HG02870 (cell line): ENCODE results near the gene SMPD4.
"Not testable (repeated sequence)": the region's sequence is repeated elsewhere in the genome, so short reads cannot be mapped to it uniquely, and the experiment has no call there.

Experiments
- ATAC-seq: cut with Tn5 transposase; IDR thresholded peaks from one replicate; pipeline ENCODE4 v1.9.1; 2021; ENCODE audit warnings: mild to moderate bottlenecking, moderate library complexity; ENCODE audit not compliant: unreplicated experiment

The SMPD4 gene

GRCh38 chr2:130141645-130142370, 39.6 kb downstream of the SMPD4 start:
- not testable (repeated sequence) for ATAC-seq

- ATAC-seq = not testable (repeated sequence)
Measured at GRCh38 chr2:130141002-130141401, 40.4 kb downstream of the SMPD4 start.

DNA sequence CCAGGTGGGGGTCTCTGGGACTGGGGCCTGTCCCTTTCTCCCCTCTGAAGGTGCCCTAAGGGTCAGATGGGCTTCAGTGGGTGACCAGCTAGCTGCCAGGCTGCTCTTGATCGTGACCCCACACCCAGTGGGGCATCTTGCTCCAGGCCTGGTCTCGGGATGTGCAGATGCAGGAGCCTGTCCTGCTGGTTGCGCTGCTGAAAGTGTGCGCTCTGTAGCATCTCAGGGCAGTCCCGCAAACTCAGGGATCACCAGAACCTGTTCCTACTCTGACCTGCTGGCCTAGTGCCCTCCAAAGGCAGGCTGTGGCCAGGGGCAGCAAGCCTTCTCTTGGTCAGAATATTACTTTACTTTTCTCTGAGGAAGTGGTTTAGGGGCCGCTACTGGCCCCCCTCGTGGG, 40.9 kb downstream of the SMPD4 start:
- ATAC-seq = not testable (repeated sequence)

DNA sequence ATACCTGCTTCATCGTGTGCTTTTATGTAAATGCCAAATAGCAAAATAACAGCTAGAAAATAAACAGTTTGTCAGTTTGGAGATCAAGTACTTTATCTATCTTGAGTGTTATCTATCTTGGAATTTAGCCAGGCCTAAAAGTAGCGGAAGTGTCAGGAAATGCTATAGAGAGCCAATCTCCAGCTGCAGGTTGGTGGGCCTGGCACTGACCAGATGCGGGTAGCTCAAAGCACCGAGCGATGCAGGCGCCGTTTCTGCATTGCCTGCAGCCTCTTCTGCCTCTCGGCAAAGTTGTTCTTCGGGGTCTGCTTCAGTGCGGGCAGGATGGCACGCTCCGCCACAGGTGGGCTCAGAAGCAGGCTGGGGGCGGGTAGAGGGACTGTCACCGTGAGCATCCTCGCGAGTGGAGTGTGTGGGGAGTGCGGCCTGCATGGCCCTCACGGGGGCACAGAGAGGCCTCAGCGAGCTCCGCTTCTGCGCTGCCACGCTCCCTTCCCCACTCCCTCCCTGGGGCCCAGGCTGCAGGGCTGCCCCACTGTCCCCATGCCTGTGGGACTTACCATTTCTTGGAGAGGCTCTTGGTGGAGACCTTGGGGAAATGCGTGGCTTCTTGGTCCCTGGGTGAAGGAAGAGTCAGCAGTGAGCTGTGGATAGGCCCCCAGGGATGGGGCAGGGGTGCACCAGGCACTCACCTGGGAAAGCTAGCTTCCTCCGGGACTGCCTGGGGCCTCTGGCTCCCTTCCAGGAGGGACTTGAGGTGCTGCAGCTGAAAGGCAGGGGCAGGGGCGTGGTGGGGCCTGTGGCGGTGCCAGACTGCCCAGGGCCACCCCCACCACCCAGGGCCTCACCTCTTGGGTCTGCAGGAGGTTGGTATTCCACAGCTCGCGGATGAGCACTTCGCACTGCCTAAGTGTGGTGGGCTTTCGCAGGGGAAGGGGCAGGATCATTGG, 41.8 kb downstream of the SMPD4 start:
- not testable (repeated sequence) for ATAC-seq

GRCh38 chr2:130138841-130139251, 42.6 kb downstream of the SMPD4 start:
- ATAC-seq = not testable (repeated sequence)

DNA sequence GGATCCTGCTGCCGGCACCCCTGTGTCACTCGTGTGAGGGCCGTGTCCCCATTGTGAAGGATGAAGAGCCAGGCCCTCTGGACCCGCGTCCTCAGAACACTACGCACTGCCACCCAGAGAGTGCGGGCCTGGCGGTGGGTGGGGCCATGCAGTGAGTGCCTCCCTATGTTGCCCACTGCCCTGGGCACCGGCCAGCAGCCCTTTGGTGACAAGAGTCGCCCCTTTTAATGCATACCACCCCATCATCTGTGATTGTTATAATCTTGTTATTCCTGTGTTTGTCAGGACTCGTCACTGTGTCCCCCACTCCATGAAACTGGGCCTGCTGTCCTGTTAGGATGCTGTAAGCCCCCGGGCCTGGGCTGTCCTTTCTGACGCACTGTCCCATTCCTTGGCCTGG, 43.1 kb downstream of the SMPD4 start:
- not testable (repeated sequence) for ATAC-seq

DNA sequence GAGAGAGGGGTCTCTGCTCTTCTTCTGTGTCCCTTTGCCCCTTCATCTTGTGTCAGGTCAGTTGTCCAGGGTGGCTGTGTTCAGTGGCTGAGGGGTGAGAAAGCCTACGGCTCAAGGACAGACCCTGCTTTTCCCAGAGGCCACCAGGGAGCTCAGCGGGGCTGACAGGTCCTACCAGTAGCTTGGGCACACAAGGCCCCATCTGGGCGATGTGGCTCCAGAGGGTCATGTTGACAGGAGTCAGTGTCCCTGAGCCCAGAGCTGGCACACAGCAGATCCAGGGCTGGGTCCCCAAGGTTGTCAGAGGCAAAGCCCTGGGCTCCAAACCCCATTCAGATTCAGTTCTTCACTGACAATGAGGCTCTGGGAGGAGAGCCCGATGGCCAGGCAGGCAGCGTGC, 44.3 kb downstream of the SMPD4 start:
- not testable (repeated sequence) for ATAC-seq

DNA sequence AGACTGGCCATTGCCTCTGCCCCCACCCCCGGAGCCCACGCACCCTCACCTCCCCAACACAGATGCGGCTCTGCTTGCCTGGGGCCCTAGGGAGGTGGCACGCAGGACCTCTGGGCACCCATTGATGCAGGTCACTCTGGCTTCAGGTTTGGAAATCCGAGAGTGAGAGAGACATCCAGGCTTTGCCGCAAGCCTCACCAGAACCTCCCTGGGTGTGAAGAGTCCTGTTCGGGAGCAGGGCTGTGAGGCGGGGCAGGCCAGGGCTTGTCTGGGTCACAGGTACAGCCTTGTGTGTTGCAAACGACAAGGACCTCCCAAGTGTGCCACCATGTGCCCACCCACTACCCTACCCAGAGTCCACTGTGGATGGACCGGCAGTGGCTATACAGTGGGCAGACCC, 44.9 kb downstream of the SMPD4 start:
- ATAC-seq = not testable (repeated sequence)

- no peak for ATAC-seq
Measured at GRCh38 chr2:130135692-130136541, 45.5 kb downstream of the SMPD4 start.

DNA sequence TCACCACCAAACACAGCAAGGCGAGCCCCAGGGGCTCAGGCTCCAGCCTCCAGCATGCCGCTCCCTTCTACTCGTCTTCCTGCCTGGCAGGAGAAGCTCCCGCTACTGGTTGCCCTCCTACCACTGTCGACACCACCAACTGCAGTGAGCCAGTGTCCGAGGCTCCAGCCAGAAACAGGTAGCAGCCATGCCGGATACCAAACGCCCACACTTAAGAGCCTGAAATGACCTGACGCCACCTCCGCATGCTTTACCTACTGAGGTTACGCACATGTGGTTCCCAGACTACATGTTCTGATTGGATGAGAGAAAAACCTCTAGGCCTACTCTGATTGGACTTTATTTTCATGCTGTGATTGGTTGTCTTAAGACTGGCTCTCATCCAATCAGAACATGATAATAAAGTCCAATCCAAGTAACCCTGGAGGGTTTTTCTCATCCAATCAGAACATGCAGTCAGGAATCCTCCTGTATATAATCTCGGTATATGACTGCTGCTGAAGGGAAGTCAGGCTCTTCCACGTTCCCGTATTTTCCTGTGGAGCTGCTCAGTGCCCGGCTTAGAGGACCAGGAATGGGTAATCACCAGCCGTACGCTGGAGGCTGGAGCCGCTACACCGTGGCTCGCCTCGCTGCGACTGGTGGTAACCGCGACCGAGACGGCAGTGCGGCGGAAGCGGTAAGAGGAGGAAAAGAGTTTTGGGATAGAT, 52.1 kb downstream of the SMPD4 start, which contains the start of gene POTEF:
POTEF (minus strand) TSS at position 103 of the 710 bp plus-strand sequence. CDS start 8,707 bp downstream, outside the sequence.
- not testable (repeated sequence) for ATAC-seq

GRCh38 chr2:130128464-130128863, 52.9 kb downstream of the SMPD4 start:
- not testable (repeated sequence) for ATAC-seq

DNA sequence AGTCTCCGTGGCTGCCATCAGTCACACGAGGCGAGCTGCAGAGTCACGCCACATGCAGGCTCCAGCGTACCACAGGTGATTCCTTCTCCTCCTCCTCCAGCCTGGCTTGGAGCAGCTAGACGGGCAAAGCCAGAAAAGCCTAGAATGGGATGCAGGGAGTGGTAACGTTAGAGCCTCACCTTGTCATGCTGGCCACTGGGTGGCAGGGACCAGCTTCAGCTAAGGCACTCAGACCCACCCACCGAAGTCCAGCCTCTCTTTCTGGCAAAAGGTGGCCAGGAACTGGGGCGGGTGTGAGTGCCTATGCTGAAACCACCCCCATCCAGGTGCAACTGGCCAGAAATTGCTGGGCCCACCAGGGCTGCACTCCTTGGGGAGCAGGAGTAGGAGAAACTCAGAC, 53.7 kb downstream of the SMPD4 start:
- ATAC-seq = not testable (repeated sequence)

DNA sequence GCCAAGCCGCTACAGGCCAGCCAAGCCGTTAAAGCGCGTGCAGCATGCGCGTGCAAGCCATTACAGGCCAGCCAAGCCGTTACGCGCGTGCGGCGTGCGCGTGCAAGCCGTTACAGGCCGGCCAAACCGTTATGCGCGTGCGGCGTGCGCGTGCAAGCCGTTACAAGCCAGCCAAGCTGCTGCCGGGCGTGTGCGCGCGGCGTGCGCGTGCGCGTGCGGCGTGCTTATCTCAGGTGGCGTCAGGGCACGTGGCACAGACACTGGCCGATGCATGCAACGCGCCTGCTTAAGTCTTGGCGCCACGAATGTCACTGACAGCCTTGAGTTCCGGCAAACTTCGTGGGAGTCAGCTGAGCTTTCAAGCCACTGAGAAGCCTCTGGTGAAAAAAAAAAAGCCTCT, 60.5 kb downstream of the SMPD4 start:
- not testable (repeated sequence) for ATAC-seq

DNA sequence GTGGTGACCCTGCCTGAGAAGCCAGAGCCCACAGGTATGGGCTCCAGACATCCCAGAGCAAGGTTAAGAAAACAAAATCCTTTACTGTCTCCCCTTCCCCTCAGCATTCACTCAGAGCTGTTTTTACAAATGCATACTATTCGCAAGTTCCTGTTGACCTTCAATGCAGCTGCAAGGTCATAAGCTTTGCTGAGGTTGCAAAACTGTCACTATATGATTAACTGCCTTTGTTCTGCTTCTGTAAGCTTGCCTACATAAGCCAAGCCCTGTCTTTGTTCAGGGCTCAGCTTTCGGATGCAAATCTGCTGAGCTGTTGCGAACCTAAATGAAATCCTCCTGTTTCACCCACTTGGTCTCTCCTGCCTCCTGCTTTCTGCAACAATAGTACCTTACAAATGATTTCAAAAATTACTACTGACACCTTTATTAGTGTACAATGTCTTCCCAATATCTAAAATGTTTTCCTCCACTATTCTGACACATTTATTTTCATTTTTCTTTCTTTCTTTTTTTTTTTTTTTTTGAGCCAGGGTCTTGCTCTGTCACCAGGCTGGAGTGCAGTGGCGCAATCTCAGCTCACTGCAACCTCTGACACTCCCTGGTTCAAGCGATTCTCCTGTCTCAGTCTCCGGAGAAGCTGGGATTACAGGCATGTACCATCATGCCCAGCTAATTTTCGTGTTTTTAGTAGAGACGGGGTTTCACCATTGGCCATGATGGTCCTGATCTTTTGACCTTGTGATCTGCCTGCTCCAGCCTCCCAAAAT, 78.6 kb downstream of the SMPD4 start:
- not testable (repeated sequence) for ATAC-seq
